ENCODE data around the gene LHFPL3.

The LHFPL3 gene

GRCh38 chr7:104820836-104821535 is 492.6 kb downstream of the LHFPL3 start:
- Histone ChIP-seq H3K4me3 (replicated peaks; ENCODE audit: insufficient read depth, low read length) (no peak overlapping the region), H3K27ac (replicated peaks) (no peak overlapping the region), H3K27me3 (ENCODE audit: insufficient read depth, poor library complexity, severe bottlenecking) (peaks cover 4% of the 10 kb centered on the region)
- no peak for DNase-seq (ENCODE audit: low read depth in 1 of 2, low spot score in 1 of 2)
- TF ChIP-seq GABPA (IDR thresholded peaks at IDR 0.05; ENCODE audit: low read depth) (no peak), POLR2AphosphoS5 (IDR thresholded peaks at IDR 0.05; ENCODE audit: low read depth) (no peak), CTCF (IDR thresholded peaks at IDR 0.05; ENCODE audit: insufficient read depth, low read length) (no peak), REST (IDR thresholded peaks at IDR 0.05; ENCODE audit: insufficient replicate concordance, low read depth) (no peak)

GRCh38 chr7:104823177-104823576 is 494.8 kb downstream of the LHFPL3 start:
- peaks cover 2% of the 10 kb centered on the region for H3K27me3 ChIP-seq (ENCODE audit: insufficient read depth, poor library complexity, severe bottlenecking)
- no peak for TF ChIP-seq GABPA (IDR thresholded peaks at IDR 0.05; ENCODE audit: low read depth)
- TF ChIP-seq SPI1 (IDR thresholded peaks at IDR 0.05; ENCODE audit: borderline replicate concordance, low read depth): no peak
- TF ChIP-seq POLR2AphosphoS5 (IDR thresholded peaks at IDR 0.05; ENCODE audit: low read depth): no peak
- no peak for TF ChIP-seq CTCF (IDR thresholded peaks at IDR 0.05; ENCODE audit: insufficient read depth, low read length)
- no peak for TF ChIP-seq REST (IDR thresholded peaks at IDR 0.05; ENCODE audit: insufficient replicate concordance, low read depth)
- no peak overlapping the region for H3K27ac ChIP-seq (replicated peaks)
- DNase-seq (ENCODE audit: low read depth in 1 of 2, low spot score in 1 of 2): no peak
- no peak overlapping the region for H3K4me3 ChIP-seq (replicated peaks; ENCODE audit: insufficient read depth, low read length)

GRCh38 chr7:104825099-104825498 is 496.7 kb downstream of the LHFPL3 start:
- no peak overlapping the region for H3K27ac ChIP-seq (replicated peaks)
- no peak for DNase-seq (ENCODE audit: low read depth in 1 of 2, low spot score in 1 of 2)
- TF ChIP-seq REST (IDR thresholded peaks at IDR 0.05; ENCODE audit: insufficient replicate concordance, low read depth) (no peak), GABPA (IDR thresholded peaks at IDR 0.05; ENCODE audit: low read depth) (no peak), CTCF (IDR thresholded peaks at IDR 0.05; ENCODE audit: insufficient read depth, low read length) (no peak), POLR2AphosphoS5 (IDR thresholded peaks at IDR 0.05; ENCODE audit: low read depth) (no peak), SPI1 (IDR thresholded peaks at IDR 0.05; ENCODE audit: borderline replicate concordance, low read depth) (no peak)

More at GRCh38 chr7:104825099-104825498, 496.7 kb downstream of the LHFPL3 start:
- no peak overlapping the region for H3K4me3 ChIP-seq (replicated peaks; ENCODE audit: insufficient read depth, low read length)
- peaks cover 2% of the 10 kb centered on the region for H3K27me3 ChIP-seq (ENCODE audit: insufficient read depth, poor library complexity, severe bottlenecking)
